ENCODE measurements around the gene TPRKB.
A peak's percentile ranks its signal among the peaks of the same experiment; 100 is the strongest.
"Not testable (repeated sequence)": the region's sequence is repeated elsewhere in the genome, so short reads cannot be mapped to it uniquely, and the experiment has no call there.

The TPRKB gene

DNA sequence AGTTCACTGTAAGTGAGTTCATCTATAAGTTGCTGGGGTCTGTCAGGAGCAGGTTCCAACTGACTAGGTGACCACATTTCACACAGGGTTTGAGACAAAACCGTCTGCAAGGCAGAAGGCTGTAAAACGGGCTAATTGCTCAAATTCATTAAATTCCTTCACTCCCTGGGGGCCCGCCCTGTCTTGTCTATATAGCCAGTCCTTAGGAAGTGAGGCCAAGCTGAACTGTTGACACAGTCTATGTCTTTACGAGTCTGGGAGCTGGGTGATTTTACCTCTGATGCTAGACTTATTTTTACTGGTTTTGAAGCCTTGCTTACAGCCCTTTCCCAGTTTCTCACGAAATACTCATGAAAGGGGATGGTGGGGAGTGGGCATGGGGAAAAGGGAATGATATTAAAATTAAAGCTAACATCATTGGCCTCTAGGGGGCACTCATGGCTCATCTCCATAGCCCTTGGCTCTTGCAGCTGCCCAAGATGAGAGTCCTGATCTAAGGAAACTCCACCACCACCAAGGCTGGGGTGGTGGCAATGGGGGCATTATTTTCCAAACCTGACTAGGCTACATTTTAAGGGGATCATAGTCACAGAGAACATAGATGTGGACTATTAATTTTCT is 57.1 kb downstream of the TPRKB start:
- not testable (repeated sequence) for H3K27me3 ChIP-seq (ENCODE audit: low read depth, low read length); H3K4me3 ChIP-seq (ENCODE audit: low read length); H3K9me3 ChIP-seq (ENCODE audit: insufficient read depth, low read length); H3K9ac ChIP-seq (ENCODE audit: low read length); H3K79me2 ChIP-seq (ENCODE audit: low read length); H2AFZ ChIP-seq (ENCODE audit: low read depth, low read length); H3K27ac ChIP-seq (ENCODE audit: low read length); H3K36me3 ChIP-seq (replicated peaks; ENCODE audit: low read depth, low read length); H4K20me1 ChIP-seq (ENCODE audit: insufficient read depth, low read length)
- Histone ChIP-seq H3K4me1 (ENCODE audit: low read length) (peaks cover 11% of the 10 kb centered on the region), H3K4me2 (ENCODE audit: low read length) (0 out of 2 replicates have a peak overlapping the region, but pooled peaks have one; percentile 16)
- TF ChIP-seq, protein P1, sequence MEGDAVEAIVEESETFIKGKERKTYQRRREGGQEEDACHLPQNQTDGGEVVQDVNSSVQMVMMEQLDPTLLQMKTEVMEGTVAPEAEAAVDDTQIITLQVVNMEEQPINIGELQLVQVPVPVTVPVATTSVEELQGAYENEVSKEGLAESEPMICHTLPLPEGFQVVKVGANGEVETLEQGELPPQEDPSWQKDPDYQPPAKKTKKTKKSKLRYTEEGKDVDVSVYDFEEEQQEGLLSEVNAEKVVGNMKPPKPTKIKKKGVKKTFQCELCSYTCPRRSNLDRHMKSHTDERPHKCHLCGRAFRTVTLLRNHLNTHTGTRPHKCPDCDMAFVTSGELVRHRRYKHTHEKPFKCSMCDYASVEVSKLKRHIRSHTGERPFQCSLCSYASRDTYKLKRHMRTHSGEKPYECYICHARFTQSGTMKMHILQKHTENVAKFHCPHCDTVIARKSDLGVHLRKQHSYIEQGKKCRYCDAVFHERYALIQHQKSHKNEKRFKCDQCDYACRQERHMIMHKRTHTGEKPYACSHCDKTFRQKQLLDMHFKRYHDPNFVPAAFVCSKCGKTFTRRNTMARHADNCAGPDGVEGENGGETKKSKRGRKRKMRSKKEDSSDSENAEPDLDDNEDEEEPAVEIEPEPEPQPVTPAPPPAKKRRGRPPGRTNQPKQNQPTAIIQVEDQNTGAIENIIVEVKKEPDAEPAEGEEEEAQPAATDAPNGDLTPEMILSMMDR (IDR thresholded peaks at IDR 0.05; ENCODE audit: low read depth, low read length) = peak; percentile 63
